ENCODE results near the gene IGFLR1.

Gene IGFLR1

GRCh38 chr19:35721374-35721773 is 20.9 kb downstream of the IGFLR1 start:
- DNase-seq, result no peak

GRCh38 chr19:35720648-35721047 is 21.6 kb downstream of the IGFLR1 start:
- DNase-seq, result no peak

- no peak for DNase-seq
Measured at GRCh38 chr19:35720163-35720524, 22.1 kb downstream of the IGFLR1 start.

DNA sequence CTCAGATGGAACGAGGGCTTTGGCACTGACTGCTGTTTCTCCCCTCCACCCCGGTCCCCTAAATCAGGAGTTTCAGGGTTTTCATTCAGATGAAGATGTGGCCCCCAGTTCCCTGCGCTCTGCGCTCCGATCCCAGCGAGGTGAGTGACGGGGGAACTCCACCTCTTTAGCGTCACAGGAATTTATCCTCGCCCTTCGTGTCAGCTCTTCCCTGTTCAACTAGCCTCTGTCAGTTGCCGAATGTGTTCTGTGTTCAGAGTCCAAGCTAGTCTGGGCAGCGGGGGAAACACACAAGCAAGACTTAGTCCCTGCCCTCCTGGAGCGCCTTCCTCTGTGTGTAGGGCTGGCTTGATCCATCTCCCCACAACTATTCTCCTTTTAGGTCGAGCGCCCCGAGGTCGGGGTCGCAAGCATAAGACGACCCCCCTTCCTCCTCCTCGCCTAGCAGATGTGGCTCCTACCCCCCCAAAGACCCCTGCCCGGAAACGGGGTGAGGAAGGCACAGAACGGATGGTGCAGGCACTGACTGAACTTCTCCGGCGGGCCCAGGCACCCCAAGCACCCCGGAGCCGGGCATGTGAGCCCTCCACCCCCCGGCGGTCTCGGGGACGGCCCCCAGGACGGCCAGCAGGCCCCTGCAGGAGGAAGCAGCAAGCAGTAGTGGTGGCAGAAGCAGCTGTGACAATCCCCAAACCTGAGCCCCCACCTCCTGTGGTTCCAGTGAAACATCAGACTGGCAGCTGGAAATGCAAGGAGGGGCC is 22.7 kb downstream of the IGFLR1 start:
- DNase-seq, result no peak

DNA sequence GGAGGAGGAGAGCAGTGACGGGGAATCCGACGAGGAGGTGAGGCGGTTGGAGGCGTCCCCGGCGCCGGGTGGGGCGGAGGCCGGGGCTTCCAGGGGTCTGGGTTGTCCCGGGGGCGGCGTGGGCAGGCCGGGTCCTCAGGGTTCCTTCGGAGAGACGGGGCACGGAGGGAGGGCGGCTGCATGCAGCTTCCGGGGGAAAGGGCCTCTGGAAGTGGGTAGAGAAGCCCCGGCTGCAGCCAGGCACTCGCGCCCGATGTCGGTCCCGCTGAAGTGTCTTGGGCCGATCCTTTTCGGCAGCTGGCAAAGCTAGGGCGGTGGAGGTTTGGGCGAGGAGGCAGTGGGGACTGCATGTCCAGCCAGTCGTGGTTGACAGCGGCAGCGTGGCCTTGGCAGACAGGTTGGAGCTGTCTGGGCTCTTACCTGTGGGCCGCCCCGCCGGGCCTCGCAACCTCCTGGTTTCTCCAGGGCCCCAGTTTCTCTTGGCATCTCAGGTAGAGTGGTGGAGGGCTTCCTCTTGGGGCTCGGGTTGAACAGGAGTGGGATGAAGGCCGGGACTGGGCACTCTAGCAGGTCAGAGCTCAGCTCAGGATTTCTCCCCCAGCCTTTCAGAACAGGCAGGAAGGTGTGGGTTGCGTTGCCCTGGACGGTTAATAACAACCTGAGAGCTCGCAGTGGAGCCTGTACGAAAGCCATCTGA is 23.8 kb downstream of the IGFLR1 start:
- no peak for DNase-seq

DNA sequence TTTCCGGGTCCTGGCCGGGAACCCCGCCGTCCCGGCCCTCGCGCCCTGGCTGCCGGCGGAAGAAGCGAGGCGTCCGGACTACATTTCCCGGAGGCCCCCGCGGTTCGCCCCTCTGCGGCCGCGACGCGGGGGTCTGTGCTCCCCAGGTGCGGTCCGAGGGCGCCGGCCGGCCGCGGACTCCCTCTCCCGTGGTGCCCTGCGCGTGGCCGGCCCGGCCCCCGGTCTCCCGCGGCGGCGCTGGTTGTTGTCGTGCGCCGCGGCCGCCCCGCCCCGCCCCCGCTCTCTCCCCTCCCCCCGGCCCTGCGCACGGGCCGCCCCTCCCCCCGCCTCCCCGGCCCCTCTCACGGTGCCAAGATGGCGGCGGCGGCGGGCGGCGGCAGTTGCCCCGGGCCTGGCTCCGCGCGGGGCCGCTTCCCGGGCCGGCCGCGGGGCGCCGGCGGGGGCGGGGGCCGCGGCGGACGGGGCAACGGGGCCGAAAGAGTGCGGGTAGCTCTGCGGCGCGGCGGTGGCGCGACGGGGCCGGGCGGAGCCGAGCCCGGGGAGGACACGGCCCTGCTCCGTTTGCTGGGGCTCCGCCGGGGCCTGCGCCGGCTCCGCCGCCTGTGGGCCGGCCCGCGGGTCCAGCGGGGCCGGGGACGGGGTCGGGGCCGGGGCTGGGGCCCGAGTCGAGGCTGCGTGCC is 24.4 kb downstream of the IGFLR1 start, which contains the start of gene KMT2B:
KMT2B (plus strand) TSS at position 339 of the 680 bp plus-strand sequence; CDS start at position 355, 16 bp downstream.
- peak; percentile 93 for DNase-seq

DNA sequence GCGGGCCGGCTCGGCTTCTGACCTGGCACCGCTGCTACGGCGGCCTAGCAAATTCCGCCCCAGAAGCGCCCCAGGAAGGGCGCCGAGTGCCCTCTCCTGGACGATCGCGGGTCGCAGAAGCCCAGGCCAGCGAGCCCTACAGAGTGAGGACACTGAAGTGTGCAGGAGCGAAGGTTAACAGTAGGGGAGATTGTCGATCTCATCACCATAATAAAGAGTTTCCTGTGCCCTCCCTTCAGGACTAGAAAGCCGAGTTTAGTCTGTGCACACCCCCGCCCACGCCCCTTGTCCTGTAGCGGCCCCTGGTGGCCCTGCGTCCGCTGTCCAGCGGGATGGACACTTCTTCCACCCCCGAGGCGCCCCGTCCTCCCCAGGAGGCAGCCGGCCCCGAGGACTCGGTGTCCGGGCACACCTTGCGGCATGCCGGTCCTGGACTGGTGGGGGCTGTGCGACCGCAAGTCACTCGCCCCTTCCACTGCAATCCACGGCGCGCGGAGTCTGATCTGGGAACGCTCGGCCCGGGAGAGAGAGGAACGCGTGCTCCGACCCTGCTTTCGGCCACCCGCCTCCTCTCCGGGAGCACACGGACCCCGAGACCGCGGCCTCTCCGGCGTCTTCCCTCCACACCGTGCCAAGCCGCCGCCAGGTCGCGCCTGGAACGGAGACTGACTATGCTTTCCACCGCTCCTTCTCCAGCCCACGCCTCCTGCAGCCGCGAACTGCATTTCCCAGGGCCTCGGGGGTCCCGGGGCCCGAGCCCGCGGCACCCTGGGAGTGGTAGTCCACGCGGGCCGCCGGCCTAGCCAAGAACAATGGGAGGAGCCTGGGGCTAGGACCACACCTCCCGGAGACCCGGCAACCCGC is 25.2 kb downstream of the IGFLR1 start:
- DNase-seq, result peak; percentile 22

- no peak for DNase-seq
Measured at GRCh38 chr19:35715981-35716800, 26.1 kb downstream of the IGFLR1 start.

GRCh38 chr19:35715355-35715809 is 26.9 kb downstream of the IGFLR1 start:
- DNase-seq, result no peak

- no peak for DNase-seq
Measured at GRCh38 chr19:35714601-35715354, 27.5 kb downstream of the IGFLR1 start.

DNA sequence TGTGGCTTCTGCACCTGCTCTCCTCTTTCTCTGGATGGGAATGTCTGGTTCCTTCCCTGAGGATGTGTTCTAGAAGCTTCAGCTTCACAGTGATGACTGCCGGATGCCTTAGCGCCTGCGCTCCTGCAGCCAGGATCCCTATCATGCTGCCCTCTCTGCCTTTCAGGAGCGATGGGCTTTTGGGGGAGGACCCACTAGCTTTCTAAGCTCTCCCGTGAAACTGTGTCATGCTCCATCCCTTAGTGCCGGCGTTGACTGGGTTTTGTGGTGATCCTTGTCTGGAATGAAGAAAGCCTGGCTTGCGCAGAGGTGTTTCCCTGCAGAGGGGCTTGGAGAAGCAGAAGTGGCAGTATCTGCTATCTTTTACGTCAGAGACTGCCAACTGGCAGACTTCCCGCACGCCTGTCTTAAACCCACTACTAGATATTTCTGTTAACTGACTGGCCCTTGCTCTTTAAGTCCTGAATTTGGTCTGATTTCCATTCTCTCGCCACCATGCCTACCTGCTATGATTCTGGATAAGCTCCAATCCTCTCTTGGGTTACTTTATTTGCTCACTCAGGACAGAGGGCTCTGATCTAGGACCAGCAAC is 28.3 kb downstream of the IGFLR1 start:
- no peak for DNase-seq

- no peak for DNase-seq
Measured at GRCh38 chr19:35713506-35713850, 28.8 kb downstream of the IGFLR1 start.

- DNase-seq, result no peak
Measured at GRCh38 chr19:35712567-35713505, 29.4 kb downstream of the IGFLR1 start.

DNA sequence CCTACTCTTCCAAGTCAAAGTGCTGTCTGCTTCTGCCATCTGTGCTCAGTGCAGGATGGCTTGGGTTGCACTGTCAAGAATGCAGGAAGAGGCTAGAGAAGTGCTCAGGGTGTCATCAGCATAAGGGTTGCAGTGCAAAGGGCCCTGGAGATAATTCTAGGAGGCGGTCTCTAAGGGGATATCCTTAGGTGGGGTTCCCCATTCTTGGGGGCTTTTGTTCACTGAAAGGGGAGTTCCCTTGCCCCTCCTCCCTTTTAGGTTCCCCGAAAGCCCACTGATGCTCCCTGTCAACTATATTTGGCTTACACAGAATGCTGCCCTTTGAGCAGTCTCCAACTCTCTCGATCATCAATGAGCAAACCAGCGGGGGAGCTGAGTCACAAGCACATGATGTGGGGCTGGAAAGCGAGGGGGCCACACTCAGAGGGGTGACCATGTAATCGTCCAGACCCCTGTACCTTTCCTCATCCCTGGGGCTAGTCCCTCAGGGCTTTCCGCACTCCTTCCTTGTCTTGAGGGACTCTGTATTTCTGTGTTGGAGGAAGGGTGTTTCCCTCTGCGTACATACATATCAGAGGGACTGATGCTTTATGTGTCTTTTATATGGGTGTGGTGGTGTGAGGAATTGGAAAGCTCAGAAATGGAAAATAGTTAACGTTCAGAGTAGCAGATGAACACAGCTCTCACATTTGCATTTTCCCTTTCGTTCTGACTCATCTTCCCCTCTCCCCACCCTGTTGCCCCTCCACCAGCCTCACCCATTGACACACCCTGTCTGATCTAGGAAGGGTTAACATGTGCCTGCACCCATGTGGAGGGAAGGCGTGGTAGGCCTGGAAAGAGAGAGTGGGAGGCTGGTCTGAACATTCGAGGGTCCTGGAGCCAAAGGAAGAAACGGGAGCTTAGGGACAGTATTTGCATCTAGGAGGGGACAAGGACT is 31.2 kb downstream of the IGFLR1 start:
- no peak for DNase-seq

- DNase-seq, result no peak
Measured at GRCh38 chr19:35708391-35708790, 33.9 kb downstream of the IGFLR1 start.

DNA sequence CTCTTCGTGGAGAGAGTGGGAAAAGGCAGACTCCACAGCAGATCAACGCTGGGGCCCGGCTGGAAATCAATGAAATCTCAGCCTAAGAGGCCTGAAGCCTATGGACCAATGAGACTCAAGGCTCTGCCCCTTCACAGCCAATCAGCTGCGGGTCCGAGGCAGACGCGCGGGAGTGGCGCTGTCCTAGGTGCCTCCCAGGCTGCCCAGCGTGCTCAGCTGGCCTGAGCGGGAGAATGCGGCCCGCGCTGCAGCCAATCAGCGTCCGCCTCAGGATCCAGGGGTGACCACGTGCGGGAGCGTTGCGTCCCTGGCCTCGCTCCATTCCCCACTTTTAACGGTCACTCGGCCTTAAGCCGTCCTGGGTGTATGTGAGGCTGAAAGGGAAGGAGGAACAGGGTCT is 38.0 kb downstream of the IGFLR1 start, which contains the start of gene ZBTB32:
ZBTB32 (plus strand) TSS at position 341 of the 400 bp plus-strand sequence. CDS start 10,069 bp downstream, outside the sequence.
- DNase-seq, result peak; percentile 79

- DNase-seq, result no peak
Measured at GRCh38 chr19:35703343-35703742, 38.9 kb downstream of the IGFLR1 start.

Measured in NCI-H1048 (cell line).